Activated CD8-positive, alpha-beta T cell treated with anti-CD3 and anti-CD28 coated beads for 36 hours (primary cell): ENCODE measurements around the gene LRMDA. TPM values are rescaled to one million over a fixed set of nuclear protein-coding genes. Genes with fewer than 3 reads are reported as not detected.

Experiments used
- microRNA-seq: library from miRNA; unstranded; fragments of <30 nt; microRNA quantifications from one replicate; pipeline ENCODE4 v1.2.0, GENCODE V29; 2022; ENCODE audit warnings: borderline microRNAs expressed, borderline replicate concordance
- total RNA-seq, 2 experiments: library from RNA; stranded (reverse); gene quantifications; one replicate each; pipeline ENCODE4 v1.2.3, GENCODE V29; 2021

Gene LRMDA
- total RNA-seq, 2 experiments from 2014 or later, result not detected

Small RNA genes within 50 kb of the gene (microRNA-seq; reads per million reads assigned to microRNA genes)
- gene MIR606, result not detected

Other genes starting within 250 kb of the LRMDA start
- 100 to 1,000 TPM; 253 to 263 TPM for gene VDAC2, start 220.8 kb upstream of the LRMDA start, total RNA-seq
- 10 to 100 TPM; 54.5 to 58.1 TPM for gene COMTD1, start 195.7 kb upstream of the LRMDA start, total RNA-seq
- gene ZNF503, start 29.9 kb upstream of the LRMDA start, total RNA-seq, result under 1 TPM; 0.25 to 0.31 TPM